ENCODE results near the gene SMIM45.

SMIM45 gene

GRCh38 chr22:41920271-41920976 lies 31.5 kb upstream of the SMIM45 start (continued):
- TF ChIP-seq, protein P1, sequence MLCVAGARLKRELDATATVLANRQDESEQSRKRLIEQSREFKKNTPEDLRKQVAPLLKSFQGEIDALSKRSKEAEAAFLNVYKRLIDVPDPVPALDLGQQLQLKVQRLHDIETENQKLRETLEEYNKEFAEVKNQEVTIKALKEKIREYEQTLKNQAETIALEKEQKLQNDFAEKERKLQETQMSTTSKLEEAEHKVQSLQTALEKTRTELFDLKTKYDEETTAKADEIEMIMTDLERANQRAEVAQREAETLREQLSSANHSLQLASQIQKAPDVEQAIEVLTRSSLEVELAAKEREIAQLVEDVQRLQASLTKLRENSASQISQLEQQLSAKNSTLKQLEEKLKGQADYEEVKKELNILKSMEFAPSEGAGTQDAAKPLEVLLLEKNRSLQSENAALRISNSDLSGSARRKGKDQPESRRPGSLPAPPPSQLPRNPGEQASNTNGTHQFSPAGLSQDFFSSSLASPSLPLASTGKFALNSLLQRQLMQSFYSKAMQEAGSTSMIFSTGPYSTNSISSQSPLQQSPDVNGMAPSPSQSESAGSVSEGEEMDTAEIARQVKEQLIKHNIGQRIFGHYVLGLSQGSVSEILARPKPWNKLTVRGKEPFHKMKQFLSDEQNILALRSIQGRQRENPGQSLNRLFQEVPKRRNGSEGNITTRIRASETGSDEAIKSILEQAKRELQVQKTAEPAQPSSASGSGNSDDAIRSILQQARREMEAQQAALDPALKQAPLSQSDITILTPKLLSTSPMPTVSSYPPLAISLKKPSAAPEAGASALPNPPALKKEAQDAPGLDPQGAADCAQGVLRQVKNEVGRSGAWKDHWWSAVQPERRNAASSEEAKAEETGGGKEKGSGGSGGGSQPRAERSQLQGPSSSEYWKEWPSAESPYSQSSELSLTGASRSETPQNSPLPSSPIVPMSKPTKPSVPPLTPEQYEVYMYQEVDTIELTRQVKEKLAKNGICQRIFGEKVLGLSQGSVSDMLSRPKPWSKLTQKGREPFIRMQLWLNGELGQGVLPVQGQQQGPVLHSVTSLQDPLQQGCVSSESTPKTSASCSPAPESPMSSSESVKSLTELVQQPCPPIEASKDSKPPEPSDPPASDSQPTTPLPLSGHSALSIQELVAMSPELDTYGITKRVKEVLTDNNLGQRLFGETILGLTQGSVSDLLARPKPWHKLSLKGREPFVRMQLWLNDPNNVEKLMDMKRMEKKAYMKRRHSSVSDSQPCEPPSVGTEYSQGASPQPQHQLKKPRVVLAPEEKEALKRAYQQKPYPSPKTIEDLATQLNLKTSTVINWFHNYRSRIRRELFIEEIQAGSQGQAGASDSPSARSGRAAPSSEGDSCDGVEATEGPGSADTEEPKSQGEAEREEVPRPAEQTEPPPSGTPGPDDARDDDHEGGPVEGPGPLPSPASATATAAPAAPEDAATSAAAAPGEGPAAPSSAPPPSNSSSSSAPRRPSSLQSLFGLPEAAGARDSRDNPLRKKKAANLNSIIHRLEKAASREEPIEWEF (IDR thresholded peaks at IDR 0.05; ENCODE audit: insufficient replicate concordance, low read depth, low read length): no peak
- TF ChIP-seq MEF2A (IDR thresholded peaks at IDR 0.05; ENCODE audit: insufficient read depth, low read depth, low read length) (0 out of 2 replicates have a peak, but pooled peaks have one; percentile 51), EED (IDR thresholded peaks at IDR 0.05; ENCODE audit: low read depth) (peak; percentile 98), ESRRA (IDR thresholded peaks at IDR 0.05; ENCODE audit: low read length) (no peak), RUNX3 (IDR thresholded peaks at IDR 0.05; ENCODE audit: low read length) (no peak), ZNF217 (IDR thresholded peaks at IDR 0.05) (peak; percentile 35; the same call in 1 of the 2 replicates), PAX8 (IDR thresholded peaks at IDR 0.05) (peak; percentile 88; the same call in 1 of the 2 replicates), IKZF2 (IDR thresholded peaks at IDR 0.05) (peak; percentile 85 to 87), ZNF24 (IDR thresholded peaks at IDR 0.05) (no peak), GATAD2B (conservative IDR thresholded peaks at IDR 0.05; ENCODE audit: low read depth) (peak; percentile 95), ZNF592 (IDR thresholded peaks at IDR 0.05) (peak; percentile 55; the same call in 1 of the 2 replicates), BCL11A (IDR thresholded peaks at IDR 0.05; ENCODE audit: low read depth, low read length) (peak; percentile 80), BACH1 (IDR thresholded peaks at IDR 0.05; ENCODE audit: borderline replicate concordance) (peak; percentile 82), EGR1 (IDR thresholded peaks at IDR 0.05; ENCODE audit: borderline replicate concordance in 1 of 2, low read depth in 2 of 2, low read length in 2 of 2) (peak in 1 of 2 experiments; percentile 82; a peak in 2 of 3 replicates), TBL1XR1 (IDR thresholded peaks at IDR 0.05; ENCODE audit: low read depth, low read length) (0 out of 2 replicates have a peak, but pooled peaks have one; percentile 17), TCF12 (IDR thresholded peaks at IDR 0.05; ENCODE audit: low read depth, low read length) (peak; percentile 73; the same call in 1 of the 2 replicates)
- TF ChIP-seq, protein P2, sequence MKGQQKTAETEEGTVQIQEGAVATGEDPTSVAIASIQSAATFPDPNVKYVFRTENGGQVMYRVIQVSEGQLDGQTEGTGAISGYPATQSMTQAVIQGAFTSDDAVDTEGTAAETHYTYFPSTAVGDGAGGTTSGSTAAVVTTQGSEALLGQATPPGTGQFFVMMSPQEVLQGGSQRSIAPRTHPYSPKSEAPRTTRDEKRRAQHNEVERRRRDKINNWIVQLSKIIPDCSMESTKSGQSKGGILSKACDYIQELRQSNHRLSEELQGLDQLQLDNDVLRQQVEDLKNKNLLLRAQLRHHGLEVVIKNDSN (IDR thresholded peaks at IDR 0.05; ENCODE audit: borderline replicate concordance, extremely low read length, insufficient read depth, low read depth, low read length): no peak
